Fibroblast of lung (primary cell): ENCODE data around the gene MINK1. TPM values are rescaled to one million over a fixed set of nuclear protein-coding genes. Genes with fewer than 3 reads are reported as not detected.

ENCODE experiments used
- DNase-seq, 2 donors: peaks; one replicate each; pipeline versions ENCODE4 v3.0.0 to v3.0.0-alpha.2; 2010; ENCODE audit warnings: low read depth in 2 of 2
- H2AFZ ChIP-seq: 2 replicates; pipeline ENCODE4 v1.5.1; 2012; ENCODE audit warnings: low read length, control low read depth, inconsistent platforms
- H3K27ac ChIP-seq: 2 replicates; pipeline ENCODE4 v1.5.1; 2011; ENCODE audit warnings: low read length, control low read depth; ENCODE audit not compliant: insufficient read depth
- H3K27me3 ChIP-seq: 2 replicates; pipeline ENCODE4 v1.5.1; 2011; ENCODE audit warnings: mild to moderate bottlenecking, low read length; ENCODE audit not compliant: control insufficient read depth, insufficient read depth
- H3K36me3 ChIP-seq: 2 replicates; pipeline ENCODE4 v1.5.1; 2011; ENCODE audit warnings: low read length; ENCODE audit not compliant: control insufficient read depth, insufficient read depth
- H3K4me1 ChIP-seq: 2 replicates; pipeline ENCODE4 v1.5.1; 2011; ENCODE audit warnings: low read length; ENCODE audit not compliant: control insufficient read depth, insufficient read depth; ENCODE audit errors: extremely low read depth
- H3K4me2 ChIP-seq: 2 replicates; pipeline ENCODE4 v1.5.1; 2011; ENCODE audit warnings: low read length, control low read depth; ENCODE audit not compliant: insufficient read depth; ENCODE audit errors: extremely low read depth
- H3K4me3 ChIP-seq, 4 experiments: fragments of 200-600 bp in 1 of 4; sonication (generic) in 1 of 4; replicated peaks in 1 of 4; 2 replicates each; pipeline ENCODE4 v1.5.1; 2011 to 2016; ENCODE audit warnings: low read length in 4 of 4, low read depth in 3 of 4, mild to moderate bottlenecking in 3 of 4, control low read depth in 2 of 4, inconsistent platforms in 1 of 4, mixed read lengths in 1 of 4; ENCODE audit not compliant: insufficient read depth in 1 of 4; ENCODE audit errors: control extremely low read depth in 1 of 4
- H3K79me2 ChIP-seq: 2 replicates; pipeline ENCODE4 v1.5.1; 2012; ENCODE audit warnings: mild to moderate bottlenecking, low read length, inconsistent platforms; ENCODE audit not compliant: control insufficient read depth, insufficient read depth
- H3K9ac ChIP-seq: 2 replicates; pipeline ENCODE4 v1.5.1; 2011; ENCODE audit warnings: mild to moderate bottlenecking, low read length, control low read depth; ENCODE audit not compliant: insufficient read depth
- H3K9me3 ChIP-seq: 2 replicates; pipeline ENCODE4 v1.5.1; 2012; ENCODE audit warnings: low read depth, low read length; ENCODE audit not compliant: control insufficient read depth, insufficient read depth
- H4K20me1 ChIP-seq: 2 replicates; pipeline ENCODE4 v1.5.1; 2011; ENCODE audit warnings: low read length; ENCODE audit not compliant: control insufficient read depth, insufficient read depth; ENCODE audit errors: extremely low read depth
- CTCF ChIP-seq, 2 donors: IDR thresholded peaks in 1 of 2; conservative IDR thresholded peaks in 1 of 2; 1 replicate in 1 of 2; 2 replicates in 1 of 2; pipeline ENCODE4 v1.5.1; 2011 to 2012; ENCODE audit warnings: low read length in 2 of 2, control low read depth in 1 of 2, inconsistent platforms in 1 of 2, low read depth in 1 of 2, mild to moderate bottlenecking in 1 of 2
- EZH2 ChIP-seq: IDR thresholded peaks from 2 replicates; pipeline ENCODE4 v1.5.1; 2012; ENCODE audit warnings: low read length, control low read depth, mild to moderate bottlenecking; ENCODE audit errors: missing control alignments
- polyA plus RNA-seq, 2 donors: library from polyadenylated mRNA; depleted of rRNA in 1 of 2; stranded (reverse) in 1 of 2; unstranded in 1 of 2; fragments of >200 nt; gene quantifications; 2 replicates each; pipeline ENCODE4 v1.2.1, GENCODE V29; 2011 to 2012; ENCODE audit warnings: missing spikeins in 1 of 2
- total RNA-seq: library from RNA; depleted of rRNA; stranded (reverse); fragments of >200 nt; gene quantifications from 2 replicates; pipeline ENCODE4 v1.2.1, GENCODE V29; 2014

Gene MINK1
- total and polyA plus RNA-seq, 2 donors (not counting 1 experiment from before 2014, with no cell fraction given), result 27.2 to 28.6 TPM

GRCh38 chr17:4837471-4838308 lies 4.5 kb downstream of the MINK1 start:
- Histone ChIP-seq H3K27ac (no peak overlapping the region), H2AFZ (no peak overlapping the region), H4K20me1 (peaks cover 3% of the 10 kb centered on the region), H3K4me1 (peaks cover 8% of the 10 kb centered on the region), H3K9me3 (no peaks in the 10 kb centered on the region), H3K36me3 (no peaks in the 10 kb centered on the region), H3K9ac (no peak overlapping the region), H3K4me3 (no peak overlapping the region), H3K79me2 (peaks cover 45% of the 10 kb centered on the region), H3K27me3 (no peaks in the 10 kb centered on the region), H3K4me2 (no peak overlapping the region)
- no peak for TF ChIP-seq EZH2
- TF ChIP-seq CTCF (conservative IDR thresholded peaks at IDR 0.05 in 1 of 2, IDR thresholded peaks at IDR 0.05 in 1 of 2; ENCODE audit: low read depth in 1 of 2, low read length in 2 of 2), result no peak
- DNase-seq, result no peak

- H4K20me1 ChIP-seq, result peaks cover 3% of the 10 kb centered on the region
- H3K36me3 ChIP-seq, result no peaks in the 10 kb centered on the region
- no peak overlapping the region for H3K9ac ChIP-seq
- TF ChIP-seq EZH2, result no peak
- no peak for TF ChIP-seq CTCF (conservative IDR thresholded peaks at IDR 0.05 in 1 of 2, IDR thresholded peaks at IDR 0.05 in 1 of 2; ENCODE audit: low read depth in 1 of 2, low read length in 2 of 2)
- H2AFZ ChIP-seq, result no peak overlapping the region
- no peaks in the 10 kb centered on the region for H3K9me3 ChIP-seq
- H3K79me2 ChIP-seq, result peaks cover 47% of the 10 kb centered on the region
- H3K27ac ChIP-seq, result no peak overlapping the region
- H3K27me3 ChIP-seq, result no peaks in the 10 kb centered on the region
- H3K4me2 ChIP-seq, result no peak overlapping the region
- H3K4me3 ChIP-seq, result no peak overlapping the region
- DNase-seq, result no peak
- peaks cover 8% of the 10 kb centered on the region for H3K4me1 ChIP-seq
Observed at GRCh38 chr17:4838309-4838785, 5.2 kb downstream of the MINK1 start.

GRCh38 chr17:4839221-4839620 lies 6.1 kb downstream of the MINK1 start:
- Histone ChIP-seq H3K4me3 (no peak overlapping the region), H3K9me3 (no peaks in the 10 kb centered on the region), H3K9ac (no peak overlapping the region), H3K4me2 (no peak overlapping the region), H4K20me1 (peaks cover 3% of the 10 kb centered on the region), H3K4me1 (peaks cover 5% of the 10 kb centered on the region), H3K27ac (no peak overlapping the region), H2AFZ (no peak overlapping the region), H3K27me3 (no peaks in the 10 kb centered on the region), H3K79me2 (peaks cover 38% of the 10 kb centered on the region), H3K36me3 (no peaks in the 10 kb centered on the region)
- DNase-seq, result no peak
- TF ChIP-seq EZH2 (no peak), CTCF (conservative IDR thresholded peaks at IDR 0.05 in 1 of 2, IDR thresholded peaks at IDR 0.05 in 1 of 2; ENCODE audit: low read depth in 1 of 2, low read length in 2 of 2) (no peak)
